ENCODE measurements around the gene SIVA1. TPM values are rescaled to one million over a fixed set of nuclear protein-coding genes. Genes with fewer than 3 reads are reported as not detected.

The SIVA1 gene
- 100 to 1,000 TPM in 1 of 2 donors, 10 to 100 TPM in 1; 74.5 to 157 TPM for total RNA-seq

DNA sequence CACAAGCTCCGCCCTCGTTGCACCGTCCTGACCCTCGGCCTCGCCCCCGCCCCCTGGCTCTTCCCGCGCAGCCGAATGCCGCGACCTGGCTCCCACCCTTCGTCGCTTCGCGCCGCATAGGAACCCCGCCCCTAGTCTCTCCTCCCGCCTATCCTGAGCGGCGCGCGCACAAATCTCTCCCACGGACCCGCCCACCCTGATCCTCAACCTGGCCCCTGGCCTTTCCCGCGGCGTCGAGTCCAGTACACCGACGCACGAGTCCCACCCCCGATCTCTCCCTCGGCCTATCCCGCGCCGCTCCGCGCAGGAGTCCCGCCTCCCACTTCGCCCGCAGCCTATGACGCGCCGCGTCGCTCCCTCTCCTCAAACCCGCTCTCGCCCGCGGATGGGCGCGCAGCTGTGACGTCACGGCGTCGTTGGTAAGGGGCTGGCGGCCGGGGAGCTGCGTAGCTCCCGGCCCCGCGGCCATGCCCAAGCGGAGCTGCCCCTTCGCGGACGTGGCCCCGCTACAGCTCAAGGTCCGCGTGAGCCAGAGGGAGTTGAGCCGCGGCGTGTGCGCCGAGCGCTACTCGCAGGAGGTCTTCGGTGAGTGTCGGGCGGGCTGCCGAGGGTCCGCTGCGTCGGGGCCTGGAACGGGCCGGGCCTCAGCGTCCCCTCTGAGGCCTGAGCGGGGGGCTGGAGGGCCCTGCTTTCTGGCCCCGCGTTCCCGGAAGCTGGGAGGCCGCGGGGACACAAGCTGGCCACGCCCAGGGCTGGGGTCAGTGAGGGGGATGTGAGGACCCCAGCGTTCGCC, at the start of gene SIVA1:
TSS of gene SIVA1 (plus strand) at position 413 of the 793 bp plus-strand sequence. CDS start at position 468, 55 bp downstream.
- Mint-ChIP-seq H3K27me3 (peaks cover 0 to 3% of the 10 kb centered on the region in 2 donors), H3K27ac (peak within 1 kb of the TSS; percentile 78 to 84), H3K36me3 (no peaks in the 10 kb centered on the region), H3K4me1 (ENCODE audit: low read depth in 2 of 2) (peaks cover 18 to 29% of the 10 kb centered on the region in 2 donors), H3K4me3 (peak within 1 kb of the TSS; percentile 97), H3K9me3 (no peaks in the 10 kb centered on the region)
- DNase-seq (ENCODE audit: low spot score) = peak; percentile 100
- ATAC-seq = peak; percentile 95 to 96

- Mint-ChIP-seq H3K27me3 (no peaks in the 10 kb centered on the region), H3K27ac (no peak overlapping the region), H3K4me3 (no peak overlapping the region), H3K9me3 (no peaks in the 10 kb centered on the region), H3K4me1 (ENCODE audit: low read depth in 2 of 2) (no peaks in the 10 kb centered on the region), H3K36me3 (no peaks in the 10 kb centered on the region)
- no peak for DNase-seq (ENCODE audit: low spot score)
- no peak for ATAC-seq
Measured at GRCh38 chr14:104703269-104703668, 49.7 kb upstream of the SIVA1 start.

GRCh38 chr14:104704252-104704651, 48.7 kb upstream of the SIVA1 start:
- Mint-ChIP-seq H3K27me3 (no peaks in the 10 kb centered on the region), H3K4me3 (no peak overlapping the region), H3K36me3 (no peaks in the 10 kb centered on the region), H3K27ac (no peak overlapping the region), H3K4me1 (ENCODE audit: low read depth in 2 of 2) (peaks cover 0 to 3% of the 10 kb centered on the region in 2 donors), H3K9me3 (no peaks in the 10 kb centered on the region)
- DNase-seq (ENCODE audit: low spot score) = no peak
- no peak for ATAC-seq

DNA sequence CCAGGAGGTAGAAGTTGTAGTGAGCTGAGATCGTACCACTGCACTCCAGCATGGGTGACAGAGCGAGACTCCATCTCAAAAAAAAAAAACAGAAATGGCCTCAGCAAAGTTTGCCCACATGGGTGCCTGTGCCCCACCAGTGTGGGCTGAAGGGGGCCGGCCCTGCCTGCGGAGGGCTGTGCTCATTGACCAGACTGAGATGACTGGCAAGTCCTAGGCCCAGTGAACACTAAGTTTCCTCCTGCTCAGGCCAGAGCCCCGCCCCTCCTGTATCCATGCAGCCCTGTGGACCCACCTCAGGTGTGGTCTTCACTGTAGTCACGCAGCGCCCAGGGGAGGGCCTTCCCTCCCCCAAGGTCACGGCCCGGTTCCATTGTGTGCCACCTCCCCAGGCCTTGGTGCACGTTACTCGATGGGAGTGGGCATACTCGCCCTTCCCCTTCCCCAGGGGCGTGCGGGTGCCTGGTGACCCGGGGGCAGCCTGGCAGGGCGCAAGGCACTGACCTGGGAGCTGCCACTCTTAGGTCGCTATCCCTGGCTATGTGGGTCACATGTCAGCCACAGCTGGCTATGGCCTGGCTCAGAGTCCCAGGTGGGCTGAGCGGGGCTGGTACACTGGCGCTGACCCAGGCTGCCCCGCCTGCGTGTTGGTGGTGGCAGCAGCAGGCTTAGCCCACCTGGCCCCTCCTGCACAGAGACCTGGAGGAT, 47.5 kb upstream of the SIVA1 start:
- Mint-ChIP-seq H3K4me1 (ENCODE audit: low read depth in 2 of 2) (peaks cover 0 to 3% of the 10 kb centered on the region in 2 donors), H3K4me3 (no peak overlapping the region), H3K36me3 (no peaks in the 10 kb centered on the region), H3K9me3 (no peaks in the 10 kb centered on the region), H3K27me3 (no peaks in the 10 kb centered on the region), H3K27ac (no peak overlapping the region)
- DNase-seq (ENCODE audit: low spot score) (no peak), ATAC-seq (no peak)

DNA sequence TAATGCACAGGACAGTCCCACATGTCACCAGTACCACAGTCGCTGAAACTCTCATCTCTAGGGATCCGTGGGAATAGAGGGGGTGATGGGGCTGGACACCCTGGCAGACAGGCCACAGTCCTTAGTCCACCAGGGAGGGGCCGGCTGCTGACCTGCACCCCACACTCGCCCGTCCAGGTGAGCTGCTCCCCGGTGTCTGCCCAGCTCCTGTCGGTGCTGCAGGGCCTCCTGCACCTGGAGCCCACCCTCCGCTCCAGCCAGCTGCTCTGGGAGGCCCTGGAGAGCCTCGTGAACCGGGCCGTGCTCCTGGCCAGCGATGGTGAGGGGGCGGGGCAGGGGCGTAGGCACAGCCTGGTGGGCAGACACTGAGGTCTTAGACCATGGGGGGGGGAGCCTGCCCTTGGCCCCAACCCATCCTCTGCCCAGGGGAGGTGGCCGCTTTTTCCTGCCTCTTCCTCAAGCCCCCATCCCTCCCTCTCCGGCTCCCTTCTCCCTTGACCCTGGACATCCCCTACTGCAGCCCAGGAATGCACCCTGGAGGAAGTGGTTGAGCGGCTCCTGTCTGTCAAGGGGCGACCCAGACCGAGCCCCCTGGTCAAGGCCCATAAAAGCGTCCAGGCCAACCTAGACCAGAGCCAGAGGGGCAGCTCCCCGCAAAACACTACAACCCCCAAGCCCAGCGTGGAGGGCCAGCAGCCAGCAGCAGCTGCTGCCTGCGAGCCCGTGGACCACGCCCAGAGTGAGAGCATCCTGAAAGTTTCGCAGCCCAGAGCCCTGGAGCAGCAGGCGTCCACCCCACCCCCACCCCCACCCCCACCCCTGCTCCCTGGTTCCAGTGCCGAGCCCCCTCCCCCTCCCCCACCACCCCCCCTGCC, 46.0 kb upstream of the SIVA1 start:
- no peaks in the 10 kb centered on the region for H3K27me3 Mint-ChIP-seq
- peaks cover 0 to 3% of the 10 kb centered on the region in 2 donors for H3K4me1 Mint-ChIP-seq (ENCODE audit: low read depth in 2 of 2)
- H3K9me3 Mint-ChIP-seq = no peaks in the 10 kb centered on the region
- H3K36me3 Mint-ChIP-seq = no peaks in the 10 kb centered on the region
- ATAC-seq (no peak), DNase-seq (ENCODE audit: low spot score) (no peak)
- no peak overlapping the region for H3K4me3 Mint-ChIP-seq
- no peak overlapping the region for H3K27ac Mint-ChIP-seq

- H3K4me3 Mint-ChIP-seq = no peak overlapping the region
- no peak for DNase-seq (ENCODE audit: low spot score)
- no peaks in the 10 kb centered on the region for H3K36me3 Mint-ChIP-seq
- H3K27ac Mint-ChIP-seq = no peak overlapping the region
- peaks cover 0 to 3% of the 10 kb centered on the region in 2 donors for H3K4me1 Mint-ChIP-seq (ENCODE audit: low read depth in 2 of 2)
- no peaks in the 10 kb centered on the region for H3K9me3 Mint-ChIP-seq
- H3K27me3 Mint-ChIP-seq = no peaks in the 10 kb centered on the region
- ATAC-seq = no peak
Measured at GRCh38 chr14:104707608-104708595, 45.0 kb upstream of the SIVA1 start.

DNA sequence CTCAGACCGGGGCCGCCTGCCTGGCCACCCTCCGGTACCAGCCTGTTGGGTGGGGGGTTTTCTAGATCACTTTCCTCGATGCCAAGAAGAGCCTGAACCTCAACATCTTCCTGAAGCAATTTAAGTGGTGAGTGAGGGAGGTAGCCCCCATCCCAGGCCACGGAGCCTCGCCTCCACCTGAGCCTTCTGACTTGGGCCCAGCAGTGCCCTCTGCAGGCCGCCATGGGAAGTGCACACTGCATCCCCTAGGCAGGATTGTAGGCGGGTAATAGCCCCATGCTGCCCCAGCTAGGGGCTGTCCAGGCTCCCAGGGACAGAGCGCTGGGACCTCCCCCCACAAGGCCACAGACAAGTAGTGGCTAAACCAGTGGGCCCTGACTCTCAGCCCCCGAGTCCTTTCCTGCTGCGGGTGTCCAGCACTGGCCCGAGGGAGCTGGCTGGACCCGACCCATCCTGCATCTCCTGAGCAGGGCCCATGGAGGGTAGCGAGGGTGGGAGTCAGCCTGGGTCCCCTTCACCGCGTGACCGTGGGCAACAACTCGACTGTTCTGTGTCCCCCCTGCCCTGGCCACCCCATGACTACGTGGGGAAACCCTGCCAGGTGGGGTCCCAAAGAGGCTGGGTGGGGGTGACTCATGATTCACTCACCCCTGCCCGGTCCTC, 44.2 kb upstream of the SIVA1 start:
- Mint-ChIP-seq H3K27ac (no peak overlapping the region), H3K4me3 (no peak overlapping the region)
- no peak for DNase-seq (ENCODE audit: low spot score)

GRCh38 chr14:104709387-104710039, 43.4 kb upstream of the SIVA1 start:
- H3K9me3 Mint-ChIP-seq = no peaks in the 10 kb centered on the region
- no peak overlapping the region for H3K27ac Mint-ChIP-seq
- no peak for DNase-seq (ENCODE audit: low spot score)
- peaks cover 0 to 3% of the 10 kb centered on the region in 2 donors for H3K4me1 Mint-ChIP-seq (ENCODE audit: low read depth in 2 of 2)
- no peak overlapping the region for H3K4me3 Mint-ChIP-seq
- no peaks in the 10 kb centered on the region for H3K36me3 Mint-ChIP-seq
- ATAC-seq = no peak
- H3K27me3 Mint-ChIP-seq = no peaks in the 10 kb centered on the region

More for the DNA sequence above, 44.2 kb upstream of the SIVA1 start:
- peak; percentile 51 to 66 for ATAC-seq
- Mint-ChIP-seq H3K27me3 (no peaks in the 10 kb centered on the region), H3K4me1 (ENCODE audit: low read depth in 2 of 2) (peaks cover 0 to 3% of the 10 kb centered on the region in 2 donors), H3K9me3 (no peaks in the 10 kb centered on the region), H3K36me3 (no peaks in the 10 kb centered on the region)

- no peak for ATAC-seq
- peaks cover 0 to 3% of the 10 kb centered on the region in 2 donors for H3K4me1 Mint-ChIP-seq (ENCODE audit: low read depth in 2 of 2)
- no peak overlapping the region for H3K4me3 Mint-ChIP-seq
- DNase-seq (ENCODE audit: low spot score) = no peak
- H3K27me3 Mint-ChIP-seq = no peaks in the 10 kb centered on the region
- H3K9me3 Mint-ChIP-seq = no peaks in the 10 kb centered on the region
- H3K36me3 Mint-ChIP-seq = no peaks in the 10 kb centered on the region
- H3K27ac Mint-ChIP-seq = no peak overlapping the region
Measured at GRCh38 chr14:104710071-104710735, 42.7 kb upstream of the SIVA1 start.

GRCh38 chr14:104712881-104713734, 39.8 kb upstream of the SIVA1 start:
- Mint-ChIP-seq H3K4me1 (ENCODE audit: low read depth in 2 of 2) (peaks cover 0 to 6% of the 10 kb centered on the region in 2 donors), H3K36me3 (no peaks in the 10 kb centered on the region), H3K4me3 (no peak overlapping the region), H3K27ac (no peak overlapping the region), H3K27me3 (no peaks in the 10 kb centered on the region), H3K9me3 (no peaks in the 10 kb centered on the region)
- ATAC-seq = no peak
- DNase-seq (ENCODE audit: low spot score) = no peak

DNA sequence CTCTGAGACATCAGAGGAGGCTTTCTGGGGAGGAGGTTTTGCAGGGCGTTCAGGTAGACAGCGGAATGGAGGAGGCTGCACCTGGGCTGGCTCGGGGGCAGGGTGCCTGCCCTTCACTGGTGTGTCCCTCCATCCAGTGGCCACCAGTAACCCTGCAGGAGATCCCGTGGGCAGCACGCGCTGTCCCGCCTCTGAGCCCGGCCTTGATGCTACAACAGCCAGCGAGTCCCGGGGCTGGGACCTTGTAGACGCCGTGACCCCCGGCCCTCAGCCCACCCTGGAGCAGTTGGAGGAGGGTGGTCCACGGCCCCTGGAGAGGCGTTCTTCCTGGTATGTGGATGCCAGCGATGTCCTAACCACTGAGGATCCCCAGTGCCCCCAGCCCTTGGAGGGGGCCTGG, 38.9 kb upstream of the SIVA1 start:
- peaks cover 0 to 3% of the 10 kb centered on the region in 2 donors for H3K4me1 Mint-ChIP-seq (ENCODE audit: low read depth in 2 of 2)
- no peaks in the 10 kb centered on the region for H3K9me3 Mint-ChIP-seq
- DNase-seq (ENCODE audit: low spot score) (no peak), ATAC-seq (no peak)
- no peaks in the 10 kb centered on the region for H3K27me3 Mint-ChIP-seq
- no peaks in the 10 kb centered on the region for H3K36me3 Mint-ChIP-seq
- no peak overlapping the region for H3K4me3 Mint-ChIP-seq
- H3K27ac Mint-ChIP-seq = no peak overlapping the region

Measured in natural killer cell treated with Interleukin-12 subunit alpha and Interleukin-12 subunit beta and Interleukin-15 and Interleukin-18, amount 100 ng/mL, for 72 hours (primary cell).